BJ (cell line): ENCODE measurements around the gene GTF2H1. TPM values are rescaled to one million over a fixed set of nuclear protein-coding genes. Genes with fewer than 3 reads are reported as not detected.

ENCODE experiments used
- CTCF ChIA-PET: fragments of 350-600 bp; formaldehyde crosslinking; extraction: SDS; loops from one replicate; lab custom pipeline; 2021; ENCODE audit warnings: antibody characterized with exemption, inconsistent platforms; lab: Yijun Ruan, JAX
- POLR2A ChIA-PET: fragments of 300-600 bp; sonication (Branson Sonifier 250); formaldehyde crosslinking; extraction: SDS; loops from one replicate; lab custom pipeline; 2021; ENCODE audit warnings: antibody characterized with exemption; lab: Charles Lee
- DNase-seq: peaks from one replicate; pipeline ENCODE4 v3.0.0-alpha.2; 2011; ENCODE audit warnings: low read depth
- H3K27me3 ChIP-seq: 2 replicates; pipeline ENCODE4 v1.6.0; 2011; ENCODE audit warnings: low read length; ENCODE audit not compliant: control insufficient read depth, insufficient read depth
- H3K36me3 ChIP-seq: 2 replicates; pipeline ENCODE4 v1.5.1; 2011; ENCODE audit warnings: low read length; ENCODE audit not compliant: control insufficient read depth, insufficient read depth
- H3K4me3 ChIP-seq: 2 replicates; pipeline ENCODE4 v1.5.1; 2011; ENCODE audit warnings: low read depth, mild to moderate bottlenecking, control low read depth, low read length
- CTCF ChIP-seq: IDR thresholded peaks from 2 replicates; pipeline ENCODE4 v1.5.1; 2011; ENCODE audit warnings: low read depth, mild to moderate bottlenecking, control low read depth, inconsistent platforms, low read length, moderate library complexity; ENCODE audit not compliant: insufficient read depth
- polyA plus RNA-seq: library from polyadenylated mRNA; depleted of rRNA; stranded (reverse); fragments of >200 nt; gene quantifications from 2 replicates; pipeline ENCODE4 v1.2.3, GENCODE V29; 2011

GTF2H1 gene
- polyA plus RNA-seq, 1 experiment = 24.9 TPM

- POLR2A ChIA-PET = no interaction called here
- DNase-seq = no peak
- CTCF ChIA-PET = no interaction called here
- H3K4me3 ChIP-seq = no peak overlapping the region
- no peak for TF ChIP-seq CTCF
- no peaks in the 10 kb centered on the region for H3K27me3 ChIP-seq
- no peaks in the 10 kb centered on the region for H3K36me3 ChIP-seq
Observed at GRCh38 chr11:18375941-18376340, 53.6 kb downstream of the GTF2H1 start.

- no peaks in the 10 kb centered on the region for H3K27me3 ChIP-seq
- H3K36me3 ChIP-seq = no peaks in the 10 kb centered on the region
- ChIA-PET CTCF (interaction anchor here (0.7 kb wide), 1 partner anchor 163 kb away, joined by 3 read pairs; no protein-coding TSS in a partner anchor), POLR2A (no interaction called here)
- no peak overlapping the region for H3K4me3 ChIP-seq
- no peak for TF ChIP-seq CTCF
- DNase-seq = no peak
Observed at GRCh38 chr11:18379201-18379600, 56.8 kb downstream of the GTF2H1 start.

- Histone ChIP-seq H3K36me3 (no peaks in the 10 kb centered on the region), H3K27me3 (no peaks in the 10 kb centered on the region), H3K4me3 (no peak overlapping the region)
- no peak for TF ChIP-seq CTCF
- CTCF ChIA-PET = interaction anchor here (0.7 to 3.0 kb wide), 6 partner anchors 9 to 231 kb away, joined by 3 to 18 read pairs (median 4); partner anchors contain the start of gene LDHA
- peak; percentile 97 for DNase-seq
- POLR2A ChIA-PET = interaction anchor here (1.6 to 2.7 kb wide), 2 partner anchors 11 to 71 kb away, joined by 12 to 63 read pairs; partner anchors contain the start of gene LDHA
Observed at GRCh38 chr11:18383388-18384156, 61.2 kb downstream of the GTF2H1 start.

- DNase-seq = peak; percentile 96
- ChIA-PET POLR2A (interaction anchor here (0.8 to 2.7 kb wide), 3 partner anchors 11 to 71 kb away, joined by 4 to 63 read pairs (median 12); partner anchors contain the start of gene LDHA), CTCF (interaction anchor here (0.7 to 3.0 kb wide), 5 partner anchors 8 to 230 kb away, joined by 3 to 18 read pairs (median 3); partner anchors contain the start of gene LDHA)
- no peak overlapping the region for H3K4me3 ChIP-seq
- no peak for TF ChIP-seq CTCF
- no peaks in the 10 kb centered on the region for H3K27me3 ChIP-seq
- no peaks in the 10 kb centered on the region for H3K36me3 ChIP-seq
Observed at GRCh38 chr11:18384157-18384641, 61.8 kb downstream of the GTF2H1 start.

GRCh38 chr11:18390088-18390487, 67.7 kb downstream of the GTF2H1 start:
- H3K27me3 ChIP-seq = no peaks in the 10 kb centered on the region
- no peak for DNase-seq
- TF ChIP-seq CTCF = no peak
- H3K36me3 ChIP-seq = no peaks in the 10 kb centered on the region
- ChIA-PET POLR2A (no interaction called here), CTCF (no interaction called here)
- no peak overlapping the region for H3K4me3 ChIP-seq
